IgD-negative memory B cell (primary cell): ENCODE measurements around the gene ACOX1. TPM values are rescaled to one million over a fixed set of nuclear protein-coding genes. Genes with fewer than 3 reads are reported as not detected.
A peak's percentile ranks its signal among the peaks of the same experiment; 100 is the strongest.

Source experiments
- H3K27ac Mint-ChIP-seq, 3 donors: one replicate each; pipeline ENCODE4 v1.8.0; 2020 to 2022; ENCODE audit warnings: mild to moderate bottlenecking in 3 of 3, mixed read lengths in 3 of 3, moderate library complexity in 1 of 3
- H3K27me3 Mint-ChIP-seq: one replicate; pipeline ENCODE4 v1.8.0; 2021; ENCODE audit warnings: mixed read lengths
- H3K36me3 Mint-ChIP-seq: one replicate; pipeline ENCODE4 v1.8.0; 2020; ENCODE audit warnings: mild to moderate bottlenecking, mixed read lengths
- H3K4me1 Mint-ChIP-seq, 3 donors: one replicate each; pipeline ENCODE4 v1.8.0; 2020 to 2022; ENCODE audit warnings: mixed read lengths in 3 of 3, mild to moderate bottlenecking in 1 of 3
- H3K4me3 Mint-ChIP-seq, 4 donors: one replicate each; pipeline ENCODE4 v1.8.0; 2020 to 2022; ENCODE audit warnings: mild to moderate bottlenecking in 4 of 4, mixed read lengths in 4 of 4, moderate library complexity in 3 of 4
- H3K9me3 Mint-ChIP-seq, 3 donors: one replicate each; pipeline ENCODE4 v1.8.0; 2020 to 2021; ENCODE audit warnings: mixed read lengths in 3 of 3, mild to moderate bottlenecking in 1 of 3
- polyA plus RNA-seq: library from polyadenylated mRNA; unstranded; fragments of 300-500 nt; fragmentation: Illumina TruSeq; gene quantifications from one replicate; pipeline ENCODE4 v1.2.3, GENCODE V29; 2021

ACOX1 gene
- polyA plus RNA-seq, 1 donor from 2014 or later, result 19.3 TPM

DNA sequence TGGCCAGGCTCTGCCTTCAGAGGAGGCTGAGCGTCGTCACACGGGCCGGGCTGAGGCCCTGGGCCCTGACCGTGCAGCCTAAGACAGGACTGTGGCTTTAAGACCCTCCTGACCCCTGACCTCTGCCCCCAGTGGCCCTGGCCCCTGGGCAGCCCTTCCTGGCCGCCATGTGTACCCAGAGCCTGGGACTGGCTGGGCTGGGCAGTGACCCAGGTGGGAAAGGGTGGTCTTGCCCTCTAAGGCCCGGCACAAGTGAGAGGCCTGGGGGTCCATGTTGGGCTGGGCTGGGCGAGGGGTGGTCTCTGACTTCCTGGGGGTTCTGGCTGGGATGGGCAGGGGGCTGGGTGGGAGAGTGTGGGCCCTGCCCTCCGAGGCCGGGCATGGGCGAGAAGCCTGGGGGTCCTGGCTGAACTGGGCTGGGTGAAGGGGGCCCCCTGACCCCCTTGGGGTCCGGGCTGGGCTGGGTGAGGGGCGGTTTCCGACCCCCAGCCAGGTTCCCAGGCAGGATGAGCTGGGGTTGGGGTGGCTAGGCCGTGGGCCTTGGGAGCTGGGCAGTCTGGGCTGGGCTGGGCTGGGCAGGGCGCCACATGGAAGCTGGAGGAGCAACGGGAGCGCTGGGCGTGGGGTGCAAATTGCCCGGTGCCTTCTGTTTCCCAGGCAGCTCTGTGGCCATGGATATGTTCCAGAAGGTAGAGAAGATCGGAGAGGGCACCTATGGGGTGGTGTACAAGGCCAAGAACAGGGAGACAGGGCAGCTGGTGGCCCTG is 22.0 kb upstream of the ACOX1 start, which contains the start of gene CDK3:
Gene CDK3 (plus strand): TSS at position 101 of the 767 bp plus-strand sequence. CDS start 571 bp downstream, at position 672.
- Mint-ChIP-seq H3K27me3 (no peaks in the 10 kb centered on the region), H3K9me3 (no peaks in the 10 kb centered on the region), H3K4me1 (peaks cover 11 to 15% (median 11%) of the 10 kb centered on the region in 3 donors), H3K4me3 (no peak within 1 kb of the TSS), H3K36me3 (peaks cover 4% of the 10 kb centered on the region), H3K27ac (no peak within 1 kb of the TSS)

DNA sequence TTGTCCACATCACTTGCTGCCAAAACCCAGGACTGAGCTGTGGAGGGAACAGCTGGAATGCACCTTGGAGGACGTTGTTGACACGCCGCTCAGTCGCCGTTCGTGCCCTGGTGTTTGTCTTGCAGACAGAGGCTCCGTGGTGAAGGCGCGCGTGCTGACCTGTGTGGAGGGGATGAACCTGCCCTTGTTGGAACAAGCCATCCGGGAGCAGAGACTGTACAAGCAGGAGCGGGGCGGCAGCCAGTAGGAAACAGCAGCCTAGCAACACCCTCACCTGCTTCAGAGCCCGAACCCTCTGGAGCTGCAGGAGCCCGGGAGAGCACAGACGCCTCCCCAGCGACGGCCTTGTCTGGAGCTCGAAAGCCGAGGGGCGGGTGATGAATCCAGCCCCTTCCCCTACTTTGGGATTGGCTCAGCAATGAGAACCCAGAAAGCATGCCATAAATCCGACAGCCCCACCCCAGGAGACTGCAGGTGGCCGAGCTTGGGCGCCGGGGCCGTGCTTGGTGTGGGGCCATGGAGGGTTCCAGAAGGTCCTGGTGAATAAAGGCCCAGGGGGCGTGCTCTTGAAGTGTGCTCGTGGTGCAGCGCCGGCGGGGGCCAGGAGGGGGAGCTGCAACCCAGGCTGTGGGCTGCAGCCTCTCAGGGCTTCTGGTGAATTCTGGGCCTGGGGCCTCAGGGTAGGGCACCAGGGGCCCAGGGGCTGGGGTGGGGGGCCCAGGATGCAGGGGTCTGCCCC is 21.2 kb upstream of the ACOX1 start:
- H3K36me3 Mint-ChIP-seq, result peaks cover 4% of the 10 kb centered on the region
- H3K9me3 Mint-ChIP-seq, result no peaks in the 10 kb centered on the region
- no peak overlapping the region for H3K27ac Mint-ChIP-seq
- peaks cover 6 to 11% (median 9%) of the 10 kb centered on the region in 3 donors for H3K4me1 Mint-ChIP-seq
- no peaks in the 10 kb centered on the region for H3K27me3 Mint-ChIP-seq
- no peak overlapping the region for H3K4me3 Mint-ChIP-seq

DNA sequence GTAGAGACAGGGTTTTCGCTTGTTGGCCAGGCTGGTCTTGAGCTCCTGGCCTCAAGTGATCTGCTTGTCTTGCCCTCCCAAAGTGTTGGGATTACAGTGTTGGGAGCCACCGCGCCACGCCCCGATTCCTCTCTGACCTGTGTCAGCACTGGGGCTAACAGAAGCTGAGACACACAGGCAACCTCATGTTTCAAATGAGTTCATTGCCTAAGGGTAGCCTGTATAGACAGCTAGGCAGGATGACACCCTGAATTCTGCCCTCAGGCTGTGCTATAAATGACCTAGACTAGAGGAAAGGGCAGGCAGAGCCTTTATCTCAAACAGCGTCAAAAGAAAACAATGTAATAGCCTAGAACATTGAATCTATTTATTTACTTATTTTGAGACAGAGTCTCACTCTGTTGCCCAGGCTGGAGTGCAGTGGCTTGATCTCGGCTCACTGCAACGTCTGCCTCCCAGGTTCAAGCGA is 19.4 kb upstream of the ACOX1 start:
- no peak overlapping the region for H3K4me3 Mint-ChIP-seq
- peaks cover 6 to 11% (median 9%) of the 10 kb centered on the region in 3 donors for H3K4me1 Mint-ChIP-seq
- no peak overlapping the region for H3K27ac Mint-ChIP-seq
- H3K9me3 Mint-ChIP-seq, result no peaks in the 10 kb centered on the region
- H3K36me3 Mint-ChIP-seq, result peaks cover 2% of the 10 kb centered on the region
- no peaks in the 10 kb centered on the region for H3K27me3 Mint-ChIP-seq

DNA sequence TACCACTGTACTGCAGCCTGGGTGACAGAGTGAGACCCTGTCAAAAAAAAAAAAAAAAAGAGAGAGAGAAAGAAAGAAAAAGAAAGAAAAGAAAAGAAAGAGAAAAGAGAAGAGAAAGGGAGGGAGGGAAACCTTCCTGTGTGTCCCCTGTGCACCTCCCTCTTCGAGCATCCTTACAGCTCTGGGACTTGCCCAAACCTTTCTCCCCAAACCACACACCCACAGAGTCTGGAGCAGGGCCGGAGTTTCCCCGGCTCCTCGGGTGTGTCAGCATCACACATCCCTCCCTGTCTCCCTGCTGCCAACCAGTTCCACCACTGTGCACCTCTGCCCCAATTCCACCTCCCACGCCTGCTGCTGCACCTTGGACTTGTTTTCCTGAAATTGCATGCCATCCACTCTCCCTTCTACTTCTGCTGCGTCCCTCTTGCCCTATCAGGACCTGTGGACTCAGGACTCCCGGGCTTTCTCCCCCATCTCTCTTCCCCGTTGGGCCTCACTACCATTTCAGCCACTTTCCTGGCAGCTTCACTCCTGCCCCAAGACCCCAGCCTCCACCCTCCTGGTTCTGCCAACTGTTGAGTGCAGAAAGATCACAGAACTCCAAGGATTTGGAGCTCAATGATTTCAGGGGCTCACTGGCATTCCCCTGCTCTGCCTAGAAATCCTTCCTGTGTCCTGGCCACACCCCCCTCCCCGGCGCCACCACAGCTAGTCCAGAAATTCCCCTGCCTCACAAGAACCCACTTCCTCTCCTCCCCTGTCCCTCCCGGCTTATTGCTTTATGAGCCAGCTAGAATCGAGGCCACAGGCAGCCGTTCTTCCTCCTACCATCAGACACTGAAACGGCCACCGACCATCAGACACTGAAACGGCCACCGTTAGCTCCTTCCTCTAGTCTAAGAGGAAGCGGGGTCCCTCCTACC is 18.0 kb upstream of the ACOX1 start:
- Mint-ChIP-seq H3K9me3 (no peaks in the 10 kb centered on the region), H3K36me3 (peaks cover 5% of the 10 kb centered on the region), H3K27me3 (no peaks in the 10 kb centered on the region), H3K4me3 (peak overlapping the region in 3 of 4 donors; percentile 30 to 84 (median 35)), H3K27ac (peak overlapping the region; percentile 16 to 92 (median 86)), H3K4me1 (peaks cover 6 to 13% (median 13%) of the 10 kb centered on the region in 3 donors)

DNA sequence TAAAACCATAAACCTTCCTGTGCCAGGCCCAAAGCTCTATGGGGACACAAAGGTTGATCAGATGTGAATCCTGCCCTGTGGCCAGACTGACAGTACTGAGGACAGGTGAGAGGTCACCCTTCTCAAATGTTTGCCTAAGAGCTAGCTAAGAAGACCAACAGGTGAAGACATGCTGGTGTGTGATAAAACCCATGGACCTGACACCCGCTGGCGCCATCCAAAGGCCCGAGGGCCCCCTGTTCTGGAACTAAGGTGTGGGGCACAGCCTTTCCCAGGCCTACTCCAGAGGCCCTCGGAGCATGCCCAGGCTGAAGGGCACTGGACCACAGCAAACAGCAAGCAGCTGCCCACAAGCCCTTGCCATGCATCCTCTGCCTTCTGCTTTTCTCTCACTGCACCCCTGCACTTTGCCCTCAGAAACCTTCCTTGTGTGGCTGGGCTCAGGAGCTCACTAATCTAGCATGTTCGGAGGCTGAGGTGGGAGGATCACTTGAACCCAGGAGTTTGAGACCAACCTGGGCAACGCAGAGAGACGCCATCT is 16.5 kb upstream of the ACOX1 start:
- no peak overlapping the region for H3K4me3 Mint-ChIP-seq
- no peaks in the 10 kb centered on the region for H3K27me3 Mint-ChIP-seq
- H3K4me1 Mint-ChIP-seq, result peaks cover 6 to 17% (median 16%) of the 10 kb centered on the region in 3 donors
- H3K27ac Mint-ChIP-seq, result no peak overlapping the region
- H3K36me3 Mint-ChIP-seq, result peaks cover 5% of the 10 kb centered on the region
- H3K9me3 Mint-ChIP-seq, result no peaks in the 10 kb centered on the region

DNA sequence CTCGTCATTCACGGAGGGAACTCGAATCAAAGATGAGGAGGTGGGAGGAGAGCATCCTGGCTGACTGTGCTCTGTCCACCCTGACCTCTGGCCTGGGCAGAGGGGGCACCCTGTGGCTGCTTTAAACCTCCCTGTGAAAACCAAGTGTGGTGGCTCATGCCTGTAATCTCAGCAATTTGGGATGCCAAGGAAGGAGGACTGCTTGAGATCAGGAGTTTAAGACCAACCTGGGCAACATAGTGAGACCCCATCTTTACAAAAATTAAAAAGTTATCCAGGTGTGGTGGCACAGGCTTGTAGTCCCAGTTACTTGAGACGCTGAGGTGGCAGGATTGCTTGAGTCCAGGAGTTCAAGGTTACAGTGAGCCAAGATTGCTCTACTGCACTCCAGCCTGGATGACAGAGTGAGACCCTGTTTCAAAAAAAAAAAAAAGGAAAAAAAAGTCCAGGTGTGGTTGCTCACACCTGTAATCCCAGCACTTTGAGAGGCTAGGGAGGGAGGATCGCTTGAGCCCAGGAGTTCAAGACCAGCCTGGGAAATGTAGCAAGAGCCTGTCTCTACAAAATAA is 15.9 kb upstream of the ACOX1 start:
- Mint-ChIP-seq H3K4me3 (no peak overlapping the region), H3K27ac (peak overlapping the region in 2 of 3 donors; percentile 39 to 81), H3K36me3 (peaks cover 8% of the 10 kb centered on the region), H3K27me3 (no peaks in the 10 kb centered on the region), H3K9me3 (no peaks in the 10 kb centered on the region), H3K4me1 (peaks cover 6 to 17% (median 16%) of the 10 kb centered on the region in 3 donors)

DNA sequence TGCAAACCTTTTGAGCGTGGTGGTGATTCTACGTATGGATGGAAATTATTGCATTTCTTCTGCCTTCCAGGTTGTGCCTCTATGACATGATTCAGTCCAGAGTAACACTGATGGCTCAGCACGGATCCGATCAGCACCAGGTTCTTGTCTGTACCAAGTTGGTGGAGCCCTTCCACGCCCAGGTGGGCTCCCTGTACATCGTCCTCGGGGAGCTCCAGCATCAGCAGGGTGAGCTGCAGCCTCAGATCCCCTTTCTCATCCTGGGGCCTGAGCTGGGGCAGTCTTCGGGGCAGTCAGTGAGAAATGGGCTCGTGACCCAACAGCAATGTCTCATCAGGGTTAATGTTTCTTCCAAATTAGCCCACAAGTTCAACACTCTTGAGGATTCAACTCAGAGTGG is 12.4 kb upstream of the ACOX1 start:
- Mint-ChIP-seq H3K36me3 (peaks cover 8% of the 10 kb centered on the region), H3K27ac (peak overlapping the region in 1 of 3 donors; percentile 46), H3K4me3 (no peak overlapping the region), H3K4me1 (peaks cover 0 to 8% (median 5%) of the 10 kb centered on the region in 3 donors), H3K27me3 (no peaks in the 10 kb centered on the region), H3K9me3 (no peaks in the 10 kb centered on the region)

DNA sequence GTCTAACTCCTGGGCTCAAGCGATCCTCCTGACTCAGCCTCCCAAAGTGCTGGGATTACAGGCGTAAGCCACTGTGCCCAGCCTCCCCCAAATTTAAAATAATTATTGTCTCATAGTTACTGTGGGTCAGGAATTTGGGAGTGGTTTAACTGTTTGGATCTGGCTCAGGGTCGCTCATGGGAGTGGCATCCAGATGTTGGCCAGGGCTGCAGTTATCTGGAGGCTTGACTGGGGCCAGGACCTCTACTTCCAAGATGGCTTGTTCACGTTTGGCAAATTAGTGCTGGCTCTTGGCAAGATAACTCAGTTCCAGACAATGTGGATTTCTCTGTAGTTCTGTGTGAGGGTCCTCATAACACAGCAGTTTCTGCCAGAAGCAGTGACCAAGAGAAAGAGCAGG is 8.1 kb upstream of the ACOX1 start:
- Mint-ChIP-seq H3K36me3 (peaks cover 9% of the 10 kb centered on the region), H3K27ac (peak overlapping the region in 1 of 3 donors; percentile 73), H3K4me1 (peaks cover 0 to 9% (median 3%) of the 10 kb centered on the region in 3 donors), H3K9me3 (no peaks in the 10 kb centered on the region), H3K27me3 (no peaks in the 10 kb centered on the region), H3K4me3 (no peak overlapping the region)

DNA sequence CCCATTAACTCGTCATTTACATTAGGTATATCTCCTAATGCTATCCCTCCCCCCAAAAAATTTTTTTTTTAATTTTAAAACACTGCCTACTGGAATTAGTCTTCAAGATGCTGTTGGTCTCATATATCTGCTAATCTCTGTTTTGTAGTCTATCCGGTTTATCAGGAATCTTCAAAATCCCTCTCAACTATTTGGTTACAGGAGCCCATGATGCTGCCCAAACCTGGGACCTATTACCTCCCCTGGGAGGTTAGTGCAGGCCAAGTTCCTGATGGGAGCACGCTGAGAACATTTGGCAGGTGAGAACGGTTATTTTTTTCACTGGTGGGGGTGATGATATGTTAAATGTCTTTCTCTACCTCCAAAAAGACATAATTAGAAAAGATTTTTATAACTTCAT is 7.0 kb upstream of the ACOX1 start:
- Mint-ChIP-seq H3K27ac (no peak overlapping the region), H3K9me3 (no peaks in the 10 kb centered on the region), H3K4me1 (peaks cover 0 to 7% (median 0%) of the 10 kb centered on the region in 3 donors), H3K4me3 (no peak overlapping the region), H3K27me3 (no peaks in the 10 kb centered on the region), H3K36me3 (peaks cover 9% of the 10 kb centered on the region)

DNA sequence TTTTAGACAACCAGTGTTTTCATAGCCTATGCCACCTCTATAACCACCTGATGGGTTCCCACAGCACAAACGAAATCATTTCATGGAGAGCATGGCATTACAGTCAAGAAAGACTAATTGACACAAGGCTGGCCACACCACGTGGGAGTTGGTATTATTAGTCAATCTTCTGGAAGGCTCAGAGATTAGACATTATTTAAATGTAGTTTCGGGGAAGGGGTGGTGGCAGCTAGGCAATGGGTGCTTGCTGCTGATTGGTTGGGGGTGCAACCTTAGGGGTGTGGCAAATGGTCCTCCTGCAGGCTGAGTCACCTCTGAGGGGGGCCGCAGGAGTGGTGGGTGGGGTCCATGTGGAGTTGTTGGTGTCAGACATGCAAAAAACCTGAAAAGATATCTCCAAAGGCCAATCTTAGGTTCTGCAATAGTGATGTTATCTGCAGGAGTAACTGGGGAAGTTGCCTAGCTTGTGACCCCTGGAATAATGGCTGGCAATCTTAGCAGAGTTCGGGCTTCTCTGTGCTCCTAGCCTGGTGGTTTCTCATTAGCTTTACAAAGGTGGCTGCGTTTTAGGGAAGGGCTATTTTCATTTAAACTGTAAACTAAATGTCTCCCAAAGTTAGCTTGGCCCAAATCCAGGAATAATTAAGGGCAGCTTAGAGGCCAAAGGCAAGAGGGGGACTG is 4.7 kb upstream of the ACOX1 start:
- Mint-ChIP-seq H3K9me3 (no peaks in the 10 kb centered on the region), H3K4me3 (peak overlapping the region in 1 of 4 donors; percentile 52), H3K27ac (peak overlapping the region in 1 of 3 donors; percentile 17), H3K36me3 (peaks cover 6% of the 10 kb centered on the region), H3K4me1 (peaks cover 6 to 16% (median 7%) of the 10 kb centered on the region in 3 donors), H3K27me3 (no peaks in the 10 kb centered on the region)

DNA sequence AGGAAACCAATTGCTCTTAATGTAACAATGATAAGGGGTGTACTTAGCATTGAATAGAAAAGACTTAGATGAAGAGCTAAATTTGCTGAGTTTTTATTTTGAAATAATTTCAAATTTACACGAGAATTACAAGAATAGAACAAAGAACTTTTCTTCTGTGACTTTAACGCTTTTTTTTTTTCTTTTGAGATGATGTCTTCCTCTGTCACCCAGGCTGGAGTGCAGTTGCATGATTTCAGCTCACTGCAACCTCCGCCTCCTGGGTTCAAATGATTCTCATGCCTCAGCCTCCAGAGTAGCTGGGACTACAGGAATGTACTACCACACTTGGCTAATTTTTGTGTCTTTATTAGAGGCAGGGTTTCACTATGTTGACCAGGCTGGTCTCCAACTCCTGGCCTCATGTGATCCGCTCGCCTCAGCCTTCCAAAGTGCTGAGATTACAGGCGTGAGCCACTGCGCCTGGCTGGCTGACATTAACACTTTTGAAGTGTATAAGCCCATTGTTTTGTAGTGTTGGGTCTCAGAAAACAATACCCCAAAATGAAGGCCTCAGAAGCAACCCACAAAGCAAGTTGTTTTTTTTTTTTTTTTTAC is 2.2 kb upstream of the ACOX1 start:
- Mint-ChIP-seq H3K9me3 (no peaks in the 10 kb centered on the region), H3K27ac (peak overlapping the region in 2 of 3 donors; percentile 53 to 98), H3K27me3 (no peaks in the 10 kb centered on the region), H3K4me3 (peak overlapping the region; percentile 97 to 100 (median 99)), H3K4me1 (peaks cover 11 to 26% (median 18%) of the 10 kb centered on the region in 3 donors), H3K36me3 (peaks cover 8% of the 10 kb centered on the region)

DNA sequence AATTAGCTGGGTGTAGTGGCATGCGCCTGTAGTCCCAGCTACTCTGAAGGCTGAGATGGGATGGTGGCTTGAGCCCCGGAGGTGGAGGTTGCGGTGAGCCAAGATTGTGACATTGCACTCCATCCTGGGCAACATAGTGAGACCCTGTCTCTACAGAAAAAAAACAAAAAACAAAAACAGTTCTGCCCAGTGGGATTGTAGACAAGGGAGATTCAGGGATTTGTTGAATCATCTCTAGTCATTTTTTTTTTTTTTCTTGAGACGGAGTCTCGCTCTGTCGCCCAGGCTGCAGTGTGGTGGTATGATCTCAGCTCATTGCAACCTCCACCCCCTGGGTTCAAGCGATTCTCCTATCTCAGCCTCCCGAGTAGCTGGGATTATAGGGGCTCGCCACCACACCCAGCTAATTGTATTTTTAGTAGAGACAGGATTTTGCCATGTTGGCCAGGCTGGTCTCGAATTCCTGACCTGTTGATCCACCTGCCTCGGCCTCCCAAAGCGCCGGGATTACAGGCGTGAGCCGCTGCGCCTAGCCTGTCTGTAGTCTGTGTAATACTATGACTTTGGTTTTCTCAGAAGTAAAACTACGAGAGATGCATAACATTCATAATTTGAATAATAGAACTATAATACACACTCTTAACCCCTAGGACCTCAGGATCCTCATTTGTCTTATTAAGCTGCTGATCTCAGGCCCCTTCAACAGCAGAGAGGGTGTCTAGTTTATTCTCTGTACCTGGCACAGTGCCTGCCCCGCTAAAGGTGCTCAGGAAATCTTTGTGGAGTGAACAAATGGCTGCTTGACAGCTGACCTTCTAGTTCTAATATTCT is 1.4 kb upstream of the ACOX1 start:
- peak overlapping the region; percentile 98 to 100 (median 99) for H3K27ac Mint-ChIP-seq
- H3K9me3 Mint-ChIP-seq, result no peaks in the 10 kb centered on the region
- peaks cover 12 to 30% (median 22%) of the 10 kb centered on the region in 3 donors for H3K4me1 Mint-ChIP-seq
- peak overlapping the region; percentile 97 to 100 (median 99) for H3K4me3 Mint-ChIP-seq
- H3K36me3 Mint-ChIP-seq, result peaks cover 8% of the 10 kb centered on the region
- no peaks in the 10 kb centered on the region for H3K27me3 Mint-ChIP-seq
